Esophagus muscularis mucosa (tissue), 4 donors: ENCODE measurements around the gene INSR. TPM values are rescaled to one million over a fixed set of nuclear protein-coding genes. Genes with fewer than 3 reads are reported as not detected.
A peak's percentile ranks its signal among the peaks of the same experiment; 100 is the strongest.

Source experiments
- DNase-seq: peaks from one replicate; pipeline ENCODE4 v3.0.0-alpha.2; 2017; ENCODE audit errors: extremely low spot score
- H3K27ac ChIP-seq, 4 donors: fragments of 200-600 bp; sonication (generic); replicated peaks in 1 of 4; 1 replicate in 3 of 4; 2 replicates in 1 of 4; pipeline ENCODE4 v1.5.1; 2016 to 2019; ENCODE audit warnings: mild to moderate bottlenecking in 1 of 4
- H3K27me3 ChIP-seq, 4 donors: fragments of 200-600 bp; sonication (generic); one replicate each; pipeline versions ENCODE4 v1.5.1 to v1.6.0; 2016 to 2019
- H3K36me3 ChIP-seq, 4 donors: fragments of 200-600 bp; sonication (generic); one replicate each; pipeline ENCODE4 v1.5.1; 2016 to 2019
- H3K4me1 ChIP-seq, 4 donors: fragments of 200-600 bp; sonication (generic); one replicate each; pipeline ENCODE4 v1.5.1; 2016 to 2019
- H3K4me3 ChIP-seq, 4 donors: fragments of 200-600 bp; sonication (generic); 1 replicate in 2 of 4; 2 replicates in 2 of 4; pipeline ENCODE4 v1.5.1; 2016 to 2019; ENCODE audit warnings: mild to moderate bottlenecking in 4 of 4, moderate library complexity in 1 of 4
- H3K9me3 ChIP-seq, 4 donors: fragments of 200-600 bp; sonication (generic); 1 replicate in 3 of 4; 2 replicates in 1 of 4; pipeline ENCODE4 v1.5.1; 2016 to 2019
- EP300 ChIP-seq: sonication (generic); formaldehyde crosslinking; IDR thresholded peaks from one replicate; pipeline ENCODE4 v1.6.1; 2017; ENCODE audit warnings: antibody characterized with exemption
- POLR2A ChIP-seq: fragments of 450-650 bp; IDR thresholded peaks from one replicate; pipeline ENCODE4 v1.6.1; 2017; ENCODE audit warnings: antibody characterized with exemption, moderate library complexity, mild to moderate bottlenecking, low read depth
- POLR2AphosphoS5 ChIP-seq, 2 donors: sonication (generic); formaldehyde crosslinking; IDR thresholded peaks; one replicate each; pipeline ENCODE4 v1.6.1; 2017; ENCODE audit warnings: antibody characterized with exemption in 2 of 2
- WGBS: methylation state at CpG from one replicate; pipeline ENCODE4 v1.1.5; 2018; 5-methylcytosine and 5-hydroxymethylcytosine counted together
- intact Hi-C: fragments of 100-400 bp; cut with DNase I; formaldehyde crosslinking; loops from one replicate; pipeline ENCODE4 v1.15.1; 2023
- total RNA-seq, 4 donors: library from RNA; depleted of rRNA; stranded (reverse); fragments of >200 nt; gene quantifications; one replicate each; pipeline versions ENCODE4 v1.1.0 to v1.2.1, GENCODE V29; 2016
- TF ChIP-seq, protein P1 (sequence below), 3 experiments: fragments of 200-600 bp in 2 of 3; fragments of 450-650 bp in 1 of 3; sonication (generic) in 2 of 3; IDR thresholded peaks; one replicate each; pipeline ENCODE4 v1.5.1; 2017 to 2019; ENCODE audit warnings: antibody characterized with exemption in 3 of 3, mild to moderate bottlenecking in 2 of 3, moderate library complexity in 1 of 3

Gene INSR
- total RNA-seq, 4 donors from 2014 or later: 72.3 to 143 (median 92.5) TPM

DNA sequence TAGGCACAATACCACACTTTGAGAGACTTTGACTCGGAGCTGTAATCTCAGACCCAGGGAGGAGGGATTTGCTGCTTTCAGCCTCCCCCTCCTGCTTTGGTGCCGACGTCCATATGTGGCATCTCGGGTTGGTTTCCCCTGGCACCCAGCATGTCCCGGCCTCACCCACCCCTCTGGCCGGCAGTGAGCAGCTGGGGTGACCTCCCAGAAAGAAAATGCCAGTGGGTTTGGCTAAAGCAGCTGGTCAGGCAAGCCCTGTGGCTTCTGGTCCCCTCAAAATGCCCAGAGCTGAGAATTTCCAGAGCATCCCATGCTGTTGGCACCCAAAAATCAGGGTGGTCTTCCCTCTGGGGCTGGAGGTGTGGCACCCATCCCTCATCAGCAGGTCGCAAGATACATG lies 34.1 kb downstream of the INSR start:
- DNase-seq: no peak
- Histone ChIP-seq H3K36me3 (no peaks in the 10 kb centered on the region), H3K4me1 (peaks cover 54 to 81% (median 74%) of the 10 kb centered on the region in 4 donors), H3K27me3 (no peaks in the 10 kb centered on the region), H3K4me3 (no peak overlapping the region), H3K27ac (peak overlapping the region in 2 of 4 donors; percentile 73 to 78), H3K9me3 (no peaks in the 10 kb centered on the region)
- no peak for TF ChIP-seq EP300
- WGBS: 54% methylated on average over 6 of the region's 7 CpGs
- intact Hi-C loops: no loop called here

DNA sequence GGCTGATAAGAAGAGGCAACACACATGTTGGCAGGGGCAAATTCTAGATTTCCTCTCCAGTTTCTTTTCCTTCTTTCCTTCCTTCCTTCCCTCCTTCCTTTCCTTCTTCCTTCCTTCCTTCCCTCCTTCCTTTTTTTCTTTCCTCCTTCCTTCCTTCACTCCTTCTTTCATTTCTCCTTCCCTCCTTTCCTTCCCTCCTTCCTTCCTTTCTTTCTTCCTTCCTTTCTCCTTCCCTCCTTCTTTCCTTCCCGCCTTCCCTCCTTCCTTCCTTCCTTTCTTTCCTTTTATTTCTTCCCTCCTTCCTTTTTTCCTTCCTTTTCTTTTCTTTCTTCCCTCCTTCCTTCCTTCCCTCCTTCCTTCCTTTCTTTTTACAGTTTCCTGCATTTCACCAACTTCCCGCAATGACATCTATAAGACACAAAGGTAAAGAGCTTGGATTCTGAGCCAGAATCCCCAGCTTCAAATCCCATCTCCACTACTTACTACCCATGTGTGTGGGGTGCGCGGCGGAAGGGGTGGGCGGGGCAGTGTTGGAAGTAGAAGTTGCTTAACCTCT lies 35.3 kb downstream of the INSR start:
- no peak for TF ChIP-seq EP300
- no peak for TF ChIP-seq POLR2A
- TF ChIP-seq, protein P1, sequence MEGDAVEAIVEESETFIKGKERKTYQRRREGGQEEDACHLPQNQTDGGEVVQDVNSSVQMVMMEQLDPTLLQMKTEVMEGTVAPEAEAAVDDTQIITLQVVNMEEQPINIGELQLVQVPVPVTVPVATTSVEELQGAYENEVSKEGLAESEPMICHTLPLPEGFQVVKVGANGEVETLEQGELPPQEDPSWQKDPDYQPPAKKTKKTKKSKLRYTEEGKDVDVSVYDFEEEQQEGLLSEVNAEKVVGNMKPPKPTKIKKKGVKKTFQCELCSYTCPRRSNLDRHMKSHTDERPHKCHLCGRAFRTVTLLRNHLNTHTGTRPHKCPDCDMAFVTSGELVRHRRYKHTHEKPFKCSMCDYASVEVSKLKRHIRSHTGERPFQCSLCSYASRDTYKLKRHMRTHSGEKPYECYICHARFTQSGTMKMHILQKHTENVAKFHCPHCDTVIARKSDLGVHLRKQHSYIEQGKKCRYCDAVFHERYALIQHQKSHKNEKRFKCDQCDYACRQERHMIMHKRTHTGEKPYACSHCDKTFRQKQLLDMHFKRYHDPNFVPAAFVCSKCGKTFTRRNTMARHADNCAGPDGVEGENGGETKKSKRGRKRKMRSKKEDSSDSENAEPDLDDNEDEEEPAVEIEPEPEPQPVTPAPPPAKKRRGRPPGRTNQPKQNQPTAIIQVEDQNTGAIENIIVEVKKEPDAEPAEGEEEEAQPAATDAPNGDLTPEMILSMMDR (IDR thresholded peaks at IDR 0.05): no peak
- no peak for TF ChIP-seq POLR2AphosphoS5 (IDR thresholded peaks at IDR 0.05)
- no peaks in the 10 kb centered on the region for H3K27me3 ChIP-seq
- DNase-seq: no peak
- no peaks in the 10 kb centered on the region for H3K36me3 ChIP-seq
- H3K27ac ChIP-seq: no peak overlapping the region
- WGBS: 98% methylated on average over 6 of the region's 6 CpGs
- intact Hi-C loops: no loop called here
- H3K4me3 ChIP-seq: no peak overlapping the region
- no peaks in the 10 kb centered on the region for H3K9me3 ChIP-seq
- H3K4me1 ChIP-seq: peaks cover 55 to 70% (median 67%) of the 10 kb centered on the region in 4 donors

DNA sequence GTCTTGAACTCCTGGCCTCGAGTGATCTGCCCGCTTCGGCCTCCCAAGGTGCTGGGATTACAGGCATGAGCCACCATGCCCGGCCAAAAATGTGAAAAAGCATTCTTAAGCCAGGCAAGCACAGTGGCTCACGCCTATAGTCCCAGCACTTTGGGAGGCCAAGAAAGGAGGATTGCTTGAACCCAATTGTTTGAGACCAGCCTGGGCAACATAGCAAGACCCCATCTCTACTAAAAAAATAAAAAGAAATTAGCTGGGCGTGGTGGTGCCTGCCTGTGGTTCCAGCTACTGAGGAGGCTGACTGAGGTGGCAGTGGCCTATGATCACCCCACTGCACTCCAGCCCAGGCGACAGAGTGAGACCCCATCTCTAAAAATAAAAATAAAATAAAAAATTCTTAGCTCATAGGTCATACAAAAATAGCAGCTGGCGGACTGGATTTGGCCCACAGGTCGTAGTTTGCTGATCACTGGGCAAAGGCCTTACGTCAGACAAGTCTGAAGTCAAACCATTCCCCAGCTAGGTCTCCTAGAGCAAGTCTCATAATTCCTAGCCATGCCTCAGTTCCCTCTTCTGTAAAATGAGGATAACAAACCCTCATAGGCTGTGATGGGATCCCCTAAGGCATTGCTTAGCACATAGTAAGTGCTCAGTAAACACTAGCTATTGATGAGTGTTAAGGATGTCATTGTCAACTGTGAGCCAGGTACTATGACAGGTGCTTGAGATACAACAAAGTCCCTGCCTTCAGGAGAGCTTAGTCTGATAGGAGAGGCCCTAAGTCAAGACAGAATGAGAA lies 36.0 kb downstream of the INSR start:
- TF ChIP-seq POLR2A (no peak), EP300 (no peak), POLR2AphosphoS5 (IDR thresholded peaks at IDR 0.05) (no peak)
- TF ChIP-seq, protein P1 (IDR thresholded peaks at IDR 0.05): no peak
- intact Hi-C loops: no loop called here
- no peak overlapping the region for H3K4me3 ChIP-seq
- H3K4me1 ChIP-seq: peaks cover 49 to 63% (median 60%) of the 10 kb centered on the region in 4 donors
- DNase-seq: no peak
- 96% methylated on average over 9 of the region's 10 CpGs for WGBS
- no peaks in the 10 kb centered on the region for H3K27me3 ChIP-seq
- no peaks in the 10 kb centered on the region for H3K9me3 ChIP-seq
- H3K36me3 ChIP-seq: no peaks in the 10 kb centered on the region
- no peak overlapping the region for H3K27ac ChIP-seq

DNA sequence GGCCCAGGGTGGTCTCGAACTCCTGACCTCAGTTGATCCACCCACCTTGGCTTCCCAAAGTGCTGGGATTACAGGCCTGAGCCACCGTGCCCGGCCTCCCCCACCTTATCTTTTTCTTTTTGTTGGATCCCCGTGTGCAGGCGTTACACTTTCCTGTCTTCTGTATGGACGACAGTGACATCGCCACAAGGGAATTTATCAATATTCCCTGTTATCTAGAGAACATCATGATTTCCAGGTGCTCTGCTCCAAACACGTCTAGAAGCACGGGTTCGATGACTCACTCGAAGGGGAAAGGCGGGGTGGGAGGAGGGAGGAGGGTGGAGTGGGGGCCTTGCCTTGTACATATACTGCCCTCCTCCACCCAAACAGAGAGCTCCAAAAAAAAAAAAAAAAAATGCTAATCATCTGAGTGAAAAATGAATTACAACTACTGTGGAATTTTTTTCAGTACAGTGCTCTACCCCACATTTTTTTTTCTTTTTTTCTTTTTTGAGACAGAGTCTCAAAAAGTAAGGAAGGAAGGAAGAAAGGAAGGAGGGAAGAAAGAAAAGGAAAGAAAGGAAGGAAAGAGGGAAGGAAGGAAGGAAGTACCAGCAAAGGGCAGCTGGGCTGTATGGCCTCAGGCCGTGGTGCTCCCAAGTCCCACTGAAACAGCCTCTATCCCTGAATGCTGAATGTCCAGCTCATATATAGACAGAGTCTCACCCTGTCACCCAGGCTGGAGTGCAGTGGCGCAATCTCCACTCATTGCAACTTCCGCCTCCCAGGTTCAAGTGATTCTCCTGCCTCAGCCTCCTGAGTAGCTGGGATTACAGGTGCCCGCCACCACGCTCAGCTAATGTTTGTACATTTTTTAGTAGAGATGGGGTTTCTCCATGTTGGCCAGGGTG lies 36.8 kb downstream of the INSR start:
- Histone ChIP-seq H3K27ac (peak overlapping the region in 1 of 4 donors; percentile 49), H3K9me3 (no peaks in the 10 kb centered on the region), H3K27me3 (no peaks in the 10 kb centered on the region), H3K4me3 (no peak overlapping the region), H3K36me3 (no peaks in the 10 kb centered on the region), H3K4me1 (peaks cover 42 to 55% (median 52%) of the 10 kb centered on the region in 4 donors)
- DNase-seq: no peak
- intact Hi-C loops: no loop called here
- 54% methylated on average over 13 of the region's 17 CpGs for WGBS
- TF ChIP-seq POLR2AphosphoS5 (IDR thresholded peaks at IDR 0.05): no peak
- TF ChIP-seq, protein P1 (IDR thresholded peaks at IDR 0.05): no peak
- no peak for TF ChIP-seq EP300
- no peak for TF ChIP-seq POLR2A

DNA sequence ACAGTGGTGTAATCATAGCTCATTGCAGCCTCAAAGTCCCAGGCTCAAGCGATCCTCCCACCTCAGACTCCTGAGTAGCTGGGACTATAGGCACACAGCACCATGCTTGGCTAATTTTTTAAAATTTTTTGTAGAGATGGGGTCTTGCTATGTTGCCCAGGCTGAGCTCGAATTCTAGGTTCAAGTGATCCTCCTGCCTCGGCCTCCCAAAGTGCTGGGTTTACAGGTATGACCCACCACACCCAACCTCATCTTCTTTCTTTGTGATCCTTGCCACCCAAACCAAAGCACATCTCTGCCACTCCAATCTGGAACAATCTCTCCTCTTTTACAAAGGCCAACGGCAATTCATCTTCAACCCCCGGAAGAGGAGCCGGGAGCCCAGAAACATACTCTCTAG lies 38.6 kb downstream of the INSR start:
- Histone ChIP-seq H3K9me3 (no peaks in the 10 kb centered on the region), H3K27ac (no peak overlapping the region), H3K27me3 (no peaks in the 10 kb centered on the region), H3K36me3 (no peaks in the 10 kb centered on the region), H3K4me3 (no peak overlapping the region), H3K4me1 (peaks cover 33 to 46% (median 39%) of the 10 kb centered on the region in 4 donors)
- DNase-seq: no peak
- intact Hi-C loops: no loop called here
- 92% methylated on average over 6 of the region's 6 CpGs for WGBS
- TF ChIP-seq, protein P1 (IDR thresholded peaks at IDR 0.05): no peak
- TF ChIP-seq POLR2A (no peak), EP300 (no peak), POLR2AphosphoS5 (IDR thresholded peaks at IDR 0.05) (no peak)
